DND-41 (cell line): ENCODE measurements around the gene L1TD1.

Experiments
- CTCF ChIP-seq: IDR thresholded peaks from 2 replicates; pipeline ENCODE4 v1.5.1; 2012; ENCODE audit warnings: borderline replicate concordance, low read length, moderate library complexity, mild to moderate bottlenecking; ENCODE audit not compliant: poor library complexity, severe bottlenecking; ENCODE audit errors: extremely low read depth
- EZH2 ChIP-seq: IDR thresholded peaks from 3 replicates; pipeline ENCODE4 v1.6.1; 2012; ENCODE audit warnings: borderline replicate concordance, low read depth, mild to moderate bottlenecking, moderate library complexity, low read length, inconsistent platforms; ENCODE audit not compliant: severe bottlenecking

GRCh38 chr1:62209931-62210595 lies 15.4 kb downstream of the L1TD1 start:
- TF ChIP-seq CTCF = no peak
- TF ChIP-seq EZH2 = no peak
